Ovary (tissue), 9 donors: Measurements from ENCODE around the gene CFAP92. TPM values are rescaled to one million over a fixed set of nuclear protein-coding genes. Genes with fewer than 3 reads are reported as not detected.

Experiments used
- DNase-seq, 5 donors: peaks; one replicate each; pipeline ENCODE4 v3.0.0-alpha.2; 2019 to 2020
- H3K27ac ChIP-seq, 2 donors: fragments of 200-600 bp; one replicate each; pipeline versions ENCODE4 v1.5.1 to v1.8.0; 2019 to 2022
- H3K27me3 ChIP-seq: fragments of 200-600 bp; one replicate; pipeline ENCODE4 v1.8.0; 2022
- H3K36me3 ChIP-seq: fragments of 200-600 bp; sonication (generic); one replicate; pipeline ENCODE4 v1.5.1; 2019
- H3K4me1 ChIP-seq: one replicate; pipeline ENCODE4 v1.8.1; 2013; ENCODE audit warnings: mild to moderate bottlenecking, moderate library complexity; ENCODE audit not compliant: insufficient read depth
- H3K4me3 ChIP-seq: fragments of 200-600 bp; sonication (generic); one replicate; pipeline ENCODE4 v1.5.1; 2017
- H3K9me3 ChIP-seq, 2 donors: fragments of 200-600 bp in 1 of 2; sonication (generic) in 1 of 2; one replicate each; pipeline versions ENCODE4 v1.5.1 to v1.8.1; 2013 to 2019; ENCODE audit warnings: mild to moderate bottlenecking in 1 of 2, moderate library complexity in 1 of 2
- EP300 ChIP-seq: sonication (generic); formaldehyde crosslinking; IDR thresholded peaks from one replicate; pipeline ENCODE4 v1.6.1; 2017; ENCODE audit warnings: antibody characterized with exemption
- POLR2A ChIP-seq: fragments of 450-650 bp; IDR thresholded peaks from one replicate; pipeline ENCODE4 v1.6.1; 2017; ENCODE audit warnings: antibody characterized with exemption, mild to moderate bottlenecking, moderate library complexity
- WGBS, 3 donors: extraction: QIAGEN DNeasy Blood & Tissue Kit in 1 of 3; methylation state at CpG; one replicate each; pipeline versions ENCODE4 v1.1.5 to v1.1.7; 2013 to 2017; 5-methylcytosine and 5-hydroxymethylcytosine counted together
- intact Hi-C, 4 donors: fragments of 100-400 bp; cut with DNase I; formaldehyde crosslinking; loops; one replicate each; pipeline versions ENCODE4 v1.11.0 to v1.15.1; 2022 to 2023
- polyA plus RNA-seq, 2 donors: library from polyadenylated mRNA; stranded (reverse); fragments of 200-250 nt in 1 of 2; fragments of 350-450 nt in 1 of 2; fragmentation: Illumina TruSeq in 1 of 2; extraction: RNeasy Lipid Tissue Mini Kit (QIAGEN cat#74804) in 1 of 2; gene quantifications; one replicate each; pipeline ENCODE4 v1.2.3, GENCODE V29; 2013 to 2014
- total RNA-seq, 7 donors: library from RNA; depleted of rRNA in 2 of 7; stranded (reverse); fragments of >200 nt in 2 of 7; fragmentation: NEBNext Ultra II Directional in 3 of 7; extraction: Animal tissue kit (Norgen Biotek cat#: 25700) in 3 of 7; gene quantifications; one replicate each; pipeline versions ENCODE4 v1.1.0 to v1.2.4, GENCODE V29; 2016 to 2023
- TF ChIP-seq, protein P1 (sequence below), 3 donors: fragments of 450-650 bp in 2 of 3; fragments of 200-600 bp in 1 of 3; IDR thresholded peaks; one replicate each; pipeline versions ENCODE4 v1.5.1 to v1.8.0; 2016 to 2022; ENCODE audit warnings: antibody characterized with exemption in 3 of 3, mild to moderate bottlenecking in 1 of 3
- donor health status: DM: no; HTN: no; CAD: no; lungs with moderate emphysema.
- donor health status: DM: no; HTN: no; CAD: no.
- donor health status: Bipolar disorder and iron deficiency.
- donor health status: DM: yes; HTN: yes; CAD: no.
- donor health status: DM: no; HTN: no; CAD: no.
- donor health status: DM: yes; HTN: yes; CAD: no.

The CFAP92 gene
- total and polyA plus RNA-seq, 9 donors: 0.89 to 3.8 (median 1.5) TPM

DNA sequence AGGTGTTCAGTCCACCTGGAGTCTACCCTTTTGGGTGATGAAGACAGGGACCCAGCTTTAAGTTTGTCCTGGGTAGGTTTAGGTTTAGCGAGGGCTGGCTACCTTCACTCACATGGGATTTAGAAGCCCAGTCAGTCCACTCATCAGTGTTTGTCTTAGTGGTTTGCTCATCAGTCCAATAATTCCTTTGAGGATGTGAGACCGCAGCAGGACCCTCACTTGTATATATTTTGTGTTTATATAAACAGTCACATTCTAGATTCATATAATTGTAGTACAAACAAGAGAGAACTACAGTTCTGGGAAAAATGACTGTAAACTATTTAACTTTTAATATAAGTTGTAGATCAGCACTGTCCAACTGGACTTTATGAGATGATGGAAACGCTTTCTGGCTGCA is 25.4 kb upstream of the CFAP92 start:
- H3K27me3 ChIP-seq: no peaks in the 10 kb centered on the region
- intact Hi-C loops: no loop called here
- no peak for DNase-seq
- H3K4me3 ChIP-seq: no peak overlapping the region
- H3K27ac ChIP-seq: no peak overlapping the region
- TF ChIP-seq, protein P1, sequence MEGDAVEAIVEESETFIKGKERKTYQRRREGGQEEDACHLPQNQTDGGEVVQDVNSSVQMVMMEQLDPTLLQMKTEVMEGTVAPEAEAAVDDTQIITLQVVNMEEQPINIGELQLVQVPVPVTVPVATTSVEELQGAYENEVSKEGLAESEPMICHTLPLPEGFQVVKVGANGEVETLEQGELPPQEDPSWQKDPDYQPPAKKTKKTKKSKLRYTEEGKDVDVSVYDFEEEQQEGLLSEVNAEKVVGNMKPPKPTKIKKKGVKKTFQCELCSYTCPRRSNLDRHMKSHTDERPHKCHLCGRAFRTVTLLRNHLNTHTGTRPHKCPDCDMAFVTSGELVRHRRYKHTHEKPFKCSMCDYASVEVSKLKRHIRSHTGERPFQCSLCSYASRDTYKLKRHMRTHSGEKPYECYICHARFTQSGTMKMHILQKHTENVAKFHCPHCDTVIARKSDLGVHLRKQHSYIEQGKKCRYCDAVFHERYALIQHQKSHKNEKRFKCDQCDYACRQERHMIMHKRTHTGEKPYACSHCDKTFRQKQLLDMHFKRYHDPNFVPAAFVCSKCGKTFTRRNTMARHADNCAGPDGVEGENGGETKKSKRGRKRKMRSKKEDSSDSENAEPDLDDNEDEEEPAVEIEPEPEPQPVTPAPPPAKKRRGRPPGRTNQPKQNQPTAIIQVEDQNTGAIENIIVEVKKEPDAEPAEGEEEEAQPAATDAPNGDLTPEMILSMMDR (IDR thresholded peaks at IDR 0.05): no peak
- H3K36me3 ChIP-seq: no peaks in the 10 kb centered on the region
- H3K9me3 ChIP-seq: no peaks in the 10 kb centered on the region
- 86 to 92% (median 92%) methylated on average over 3 of the region's 3 CpGs for WGBS, 3 donors
- peaks cover 21% of the 10 kb centered on the region for H3K4me1 ChIP-seq

DNA sequence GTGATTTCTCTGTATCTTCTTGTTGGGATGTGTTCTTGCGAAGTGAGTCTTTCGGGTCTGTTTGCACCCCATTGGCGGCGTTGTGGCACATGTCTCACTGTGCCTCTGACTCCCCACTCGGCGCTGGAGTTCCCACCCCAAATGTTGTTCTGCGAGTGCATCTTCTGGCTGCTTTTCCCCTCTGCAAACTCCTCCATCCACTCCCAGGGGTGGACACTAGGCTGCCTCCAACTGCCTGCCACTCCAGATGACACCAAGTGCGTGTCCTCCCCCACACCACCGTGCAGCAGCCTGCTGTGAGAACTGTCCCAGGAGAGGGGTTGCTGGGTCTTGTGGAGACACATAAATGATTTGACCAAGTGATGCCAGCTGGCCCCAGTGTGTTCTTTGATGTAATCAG is 24.9 kb upstream of the CFAP92 start:
- Histone ChIP-seq H3K27me3 (no peaks in the 10 kb centered on the region), H3K9me3 (no peaks in the 10 kb centered on the region), H3K4me1 (peaks cover 21% of the 10 kb centered on the region), H3K4me3 (no peak overlapping the region), H3K27ac (no peak overlapping the region), H3K36me3 (no peaks in the 10 kb centered on the region)
- no peak for TF ChIP-seq POLR2A
- TF ChIP-seq, protein P1 (IDR thresholded peaks at IDR 0.05): no peak
- TF ChIP-seq EP300: no peak
- 76 to 79% (median 76%) methylated on average over 9 of the region's 9 CpGs for WGBS, 3 donors
- intact Hi-C loops: no loop called here
- peak in 2 of 5 donors; percentile 16 to 27 for DNase-seq

DNA sequence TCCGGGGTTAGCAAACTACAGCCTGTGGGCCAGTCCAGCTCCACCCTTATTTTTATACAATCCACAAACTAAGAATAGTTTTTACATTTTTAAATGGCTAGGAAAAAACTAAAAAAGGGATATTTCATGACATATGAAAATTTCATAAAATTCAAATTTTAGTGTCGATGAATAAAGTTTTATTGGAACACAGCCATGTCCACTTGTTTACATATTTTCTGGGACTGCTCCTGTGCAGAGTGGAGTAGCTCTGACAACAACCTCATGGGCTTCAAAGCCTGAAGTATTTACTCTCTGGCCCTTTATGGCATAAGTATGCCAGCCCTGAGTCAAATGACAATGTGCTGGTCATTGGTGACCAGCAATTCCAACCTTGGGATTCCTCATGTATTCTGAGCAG is 24.4 kb upstream of the CFAP92 start:
- Histone ChIP-seq H3K4me3 (no peak overlapping the region), H3K36me3 (no peaks in the 10 kb centered on the region), H3K27ac (no peak overlapping the region), H3K9me3 (no peaks in the 10 kb centered on the region), H3K27me3 (no peaks in the 10 kb centered on the region), H3K4me1 (peaks cover 21% of the 10 kb centered on the region)
- TF ChIP-seq EP300: no peak
- 30 to 56% (median 45%) methylated on average over 2 of the region's 2 CpGs for WGBS, 3 donors
- peak in 1 of 5 donors; percentile 0 for DNase-seq
- intact Hi-C loops: no loop called here

DNA sequence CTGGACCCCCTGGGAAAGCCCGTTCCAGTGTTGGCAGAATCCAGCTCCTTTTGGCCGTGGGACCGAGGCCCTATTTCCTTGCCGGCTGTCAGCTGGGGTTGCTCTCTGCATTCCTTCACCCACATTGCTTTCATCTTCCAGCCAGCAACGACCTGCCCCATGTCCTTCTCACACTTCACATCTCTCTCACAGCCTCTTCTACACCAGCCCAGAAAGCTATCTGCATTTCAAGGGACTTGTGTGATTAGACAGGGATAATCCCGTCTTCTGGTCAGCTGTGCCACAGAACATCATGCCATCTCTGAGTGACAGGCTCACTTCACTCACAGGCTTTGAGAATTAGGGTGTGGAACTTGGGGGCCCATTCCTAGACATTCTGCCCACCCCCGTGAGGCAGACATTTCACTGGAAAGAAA is 23.6 kb upstream of the CFAP92 start:
- H3K4me3 ChIP-seq: no peak overlapping the region
- no peaks in the 10 kb centered on the region for H3K36me3 ChIP-seq
- H3K27ac ChIP-seq: peak overlapping the region in 1 of 2 donors; percentile 27
- no peak for DNase-seq
- H3K4me1 ChIP-seq: peaks cover 18% of the 10 kb centered on the region
- H3K27me3 ChIP-seq: no peaks in the 10 kb centered on the region
- 14 to 33% (median 25%) methylated on average over 7 of the region's 7 CpGs for WGBS, 3 donors
- TF ChIP-seq POLR2A (no peak), EP300 (no peak)
- TF ChIP-seq, protein P1 (IDR thresholded peaks at IDR 0.05): no peak
- H3K9me3 ChIP-seq: no peaks in the 10 kb centered on the region
- intact Hi-C loops: no loop called here

DNA sequence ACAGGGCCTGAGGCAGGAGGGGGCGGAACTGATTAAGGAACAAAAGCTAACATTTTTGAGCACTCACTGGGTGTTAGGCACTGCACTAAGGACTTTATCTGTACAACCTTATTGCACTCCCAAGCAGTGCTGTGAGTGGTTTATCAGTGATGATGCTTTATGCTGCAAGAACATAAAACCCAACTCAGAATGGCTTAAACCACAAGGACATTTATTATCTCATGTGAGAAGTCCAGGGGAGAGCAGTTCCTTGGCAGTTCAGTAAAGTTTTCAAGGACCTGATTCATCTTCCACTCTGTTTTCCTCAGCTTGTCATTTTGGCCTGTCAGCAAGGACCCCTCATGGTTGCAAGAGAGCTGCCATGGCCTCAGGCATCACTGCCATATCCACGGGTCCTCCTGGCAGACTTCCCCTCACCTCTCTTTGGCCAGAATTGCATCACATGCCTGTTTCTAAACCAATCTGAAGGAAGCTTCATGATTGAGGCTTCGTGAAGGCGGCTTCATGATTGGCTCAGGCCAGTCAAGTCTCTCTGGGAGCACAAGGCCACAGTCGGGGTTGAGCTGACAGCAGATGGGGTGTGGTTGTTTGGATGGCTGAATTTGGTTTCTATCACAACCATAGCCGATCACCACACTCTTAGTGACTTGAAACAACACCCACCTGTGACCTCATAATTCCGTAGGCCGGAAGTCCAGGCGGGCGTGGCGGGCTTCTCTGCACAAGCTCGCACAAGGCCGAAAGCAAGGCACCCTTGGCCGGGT is 23.0 kb upstream of the CFAP92 start:
- DNase-seq: peak in 3 of 5 donors; percentile 42 to 61 (median 57)
- Histone ChIP-seq H3K4me1 (peaks cover 13% of the 10 kb centered on the region), H3K9me3 (no peaks in the 10 kb centered on the region), H3K36me3 (no peaks in the 10 kb centered on the region), H3K27ac (peak overlapping the region in 1 of 2 donors; percentile 27), H3K27me3 (no peaks in the 10 kb centered on the region), H3K4me3 (no peak overlapping the region)
- intact Hi-C loops: no loop called here
- 52 to 60% (median 58%) methylated on average over 14 of the region's 14 CpGs for WGBS, 3 donors
- no peak for TF ChIP-seq POLR2A
- TF ChIP-seq, protein P1 (IDR thresholded peaks at IDR 0.05): no peak
- TF ChIP-seq EP300: no peak
